Measurements from ENCODE around the gene IL17A. TPM values are rescaled to one million over a fixed set of nuclear protein-coding genes. Genes with fewer than 3 reads are reported as not detected.
A peak's percentile ranks its signal among the peaks of the same experiment; 100 is the strongest.

Gene IL17A
- not detected in 2 replicates for total RNA-seq (2014; rRNA removed; shearing (Covaris generic))

GRCh38 chr6:52186075-52186474, at the start of gene IL17A:
Gene IL17A, plus strand, starts transcription at chr6:52186375. Its CDS starts 57 bp downstream, at chr6:52186432.
- DNase-seq (ENCODE audit: low spot score) = no peak

GRCh38 chr6:52136934-52137467, 49.2 kb upstream of the IL17A start:
- DNase-seq (ENCODE audit: low spot score) = no peak

- DNase-seq (ENCODE audit: low spot score) = no peak
Measured at GRCh38 chr6:52138284-52138683, 47.9 kb upstream of the IL17A start.

- DNase-seq (ENCODE audit: low spot score) = no peak
Measured at GRCh38 chr6:52139985-52140680, 46.0 kb upstream of the IL17A start.

- no peak for DNase-seq (ENCODE audit: low spot score)
Measured at GRCh38 chr6:52141596-52141995, 44.6 kb upstream of the IL17A start.

GRCh38 chr6:52142556-52142955, 43.6 kb upstream of the IL17A start:
- DNase-seq (ENCODE audit: low spot score) = no peak

- no peak for DNase-seq (ENCODE audit: low spot score)
Measured at GRCh38 chr6:52143551-52143950, 42.6 kb upstream of the IL17A start.

- no peak for DNase-seq (ENCODE audit: low spot score)
Measured at GRCh38 chr6:52144196-52145076, 41.7 kb upstream of the IL17A start.

GRCh38 chr6:52146851-52147445, 39.2 kb upstream of the IL17A start:
- peak; percentile 3 for DNase-seq (ENCODE audit: low spot score)

- DNase-seq (ENCODE audit: low spot score) = no peak
Measured at GRCh38 chr6:52149076-52149475, 37.1 kb upstream of the IL17A start.

- no peak for DNase-seq (ENCODE audit: low spot score)
Measured at GRCh38 chr6:52149949-52150348, 36.2 kb upstream of the IL17A start.

GRCh38 chr6:52152070-52152423, 34.1 kb upstream of the IL17A start:
- no peak for DNase-seq (ENCODE audit: low spot score)

- no peak for DNase-seq (ENCODE audit: low spot score)
Measured at GRCh38 chr6:52152711-52153160, 33.4 kb upstream of the IL17A start.

- no peak for DNase-seq (ENCODE audit: low spot score)
Measured at GRCh38 chr6:52154381-52154780, 31.8 kb upstream of the IL17A start.

GRCh38 chr6:52155791-52156576, 30.2 kb upstream of the IL17A start:
- DNase-seq (ENCODE audit: low spot score) = peak; percentile 30

- no peak for DNase-seq (ENCODE audit: low spot score)
Measured at GRCh38 chr6:52157301-52157941, 28.8 kb upstream of the IL17A start.

GRCh38 chr6:52160472-52161104, 25.6 kb upstream of the IL17A start:
- DNase-seq (ENCODE audit: low spot score) = no peak

- DNase-seq (ENCODE audit: low spot score) = no peak
Measured at GRCh38 chr6:52161689-52162438, 24.3 kb upstream of the IL17A start.

All from HT-29 (cell line).